ENCODE measurements around the gene TSEN54.
A peak's percentile ranks its signal among the peaks of the same experiment; 100 is the strongest.

TSEN54 gene

DNA sequence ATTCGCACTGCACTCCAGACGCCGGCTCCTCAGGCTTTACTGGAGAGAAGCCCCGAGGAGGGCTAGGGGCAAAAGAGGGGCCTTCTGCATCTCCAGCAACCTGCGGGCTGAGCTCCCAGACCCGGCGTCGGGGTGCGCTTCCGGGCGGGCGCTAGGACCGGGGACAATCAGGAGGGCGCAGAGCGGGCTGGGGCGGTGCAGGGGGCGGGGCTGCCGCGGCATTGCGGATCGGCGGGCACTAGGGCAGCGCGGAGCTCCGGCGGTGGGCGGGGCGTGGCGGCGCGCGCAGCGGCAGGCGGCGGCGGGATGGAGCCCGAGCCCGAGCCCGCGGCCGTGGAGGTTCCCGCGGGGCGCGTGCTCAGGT, at the start of gene TSEN54:
TSEN54 (plus strand) TSS at position 274 of the 364 bp plus-strand sequence; CDS start at position 307, 33 bp downstream.
- TF ChIP-seq, protein P1, sequence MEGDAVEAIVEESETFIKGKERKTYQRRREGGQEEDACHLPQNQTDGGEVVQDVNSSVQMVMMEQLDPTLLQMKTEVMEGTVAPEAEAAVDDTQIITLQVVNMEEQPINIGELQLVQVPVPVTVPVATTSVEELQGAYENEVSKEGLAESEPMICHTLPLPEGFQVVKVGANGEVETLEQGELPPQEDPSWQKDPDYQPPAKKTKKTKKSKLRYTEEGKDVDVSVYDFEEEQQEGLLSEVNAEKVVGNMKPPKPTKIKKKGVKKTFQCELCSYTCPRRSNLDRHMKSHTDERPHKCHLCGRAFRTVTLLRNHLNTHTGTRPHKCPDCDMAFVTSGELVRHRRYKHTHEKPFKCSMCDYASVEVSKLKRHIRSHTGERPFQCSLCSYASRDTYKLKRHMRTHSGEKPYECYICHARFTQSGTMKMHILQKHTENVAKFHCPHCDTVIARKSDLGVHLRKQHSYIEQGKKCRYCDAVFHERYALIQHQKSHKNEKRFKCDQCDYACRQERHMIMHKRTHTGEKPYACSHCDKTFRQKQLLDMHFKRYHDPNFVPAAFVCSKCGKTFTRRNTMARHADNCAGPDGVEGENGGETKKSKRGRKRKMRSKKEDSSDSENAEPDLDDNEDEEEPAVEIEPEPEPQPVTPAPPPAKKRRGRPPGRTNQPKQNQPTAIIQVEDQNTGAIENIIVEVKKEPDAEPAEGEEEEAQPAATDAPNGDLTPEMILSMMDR (IDR thresholded peaks at IDR 0.05; ENCODE audit: extremely low read depth, insufficient read depth, missing control alignments), result no peak
- in situ Hi-C loops (cut with MboI; ENCODE audit: low pct_unique_long_range_greater_than_20kb, low sequenced_read_pairs, unreplicated experiment), result no loop called here
- peak; percentile 100 for DNase-seq (ENCODE audit: low spot score)

GRCh38 chr17:75468291-75468754, 48.0 kb upstream of the TSEN54 start:
- in situ Hi-C loops (cut with MboI; ENCODE audit: low pct_unique_long_range_greater_than_20kb, low sequenced_read_pairs, unreplicated experiment), result no loop called here
- TF ChIP-seq, protein P1 (IDR thresholded peaks at IDR 0.05; ENCODE audit: extremely low read depth, insufficient read depth, missing control alignments), result no peak
- no peak for DNase-seq (ENCODE audit: low spot score)

- in situ Hi-C loops (cut with MboI; ENCODE audit: low pct_unique_long_range_greater_than_20kb, low sequenced_read_pairs, unreplicated experiment), result no loop called here
- TF ChIP-seq, protein P1 (IDR thresholded peaks at IDR 0.05; ENCODE audit: extremely low read depth, insufficient read depth, missing control alignments), result no peak
These were observed 47.5 kb upstream of the TSEN54 start for GRCh38 chr17:75468779-75469373.

GRCh38 chr17:75471207-75471606, 45.1 kb upstream of the TSEN54 start:
- in situ Hi-C loops (cut with MboI; ENCODE audit: low pct_unique_long_range_greater_than_20kb, low sequenced_read_pairs, unreplicated experiment), result no loop called here
- TF ChIP-seq, protein P1 (IDR thresholded peaks at IDR 0.05; ENCODE audit: extremely low read depth, insufficient read depth, missing control alignments), result no peak
- DNase-seq (ENCODE audit: low spot score), result no peak

More at GRCh38 chr17:75468779-75469373, 47.5 kb upstream of the TSEN54 start:
- no peak for DNase-seq (ENCODE audit: low spot score)

- TF ChIP-seq, protein P1 (IDR thresholded peaks at IDR 0.05; ENCODE audit: extremely low read depth, insufficient read depth, missing control alignments), result no peak
- in situ Hi-C loops (cut with MboI; ENCODE audit: low pct_unique_long_range_greater_than_20kb, low sequenced_read_pairs, unreplicated experiment), result no loop called here
- DNase-seq (ENCODE audit: low spot score), result no peak
These were observed 44.2 kb upstream of the TSEN54 start for GRCh38 chr17:75472119-75472518.

DNA sequence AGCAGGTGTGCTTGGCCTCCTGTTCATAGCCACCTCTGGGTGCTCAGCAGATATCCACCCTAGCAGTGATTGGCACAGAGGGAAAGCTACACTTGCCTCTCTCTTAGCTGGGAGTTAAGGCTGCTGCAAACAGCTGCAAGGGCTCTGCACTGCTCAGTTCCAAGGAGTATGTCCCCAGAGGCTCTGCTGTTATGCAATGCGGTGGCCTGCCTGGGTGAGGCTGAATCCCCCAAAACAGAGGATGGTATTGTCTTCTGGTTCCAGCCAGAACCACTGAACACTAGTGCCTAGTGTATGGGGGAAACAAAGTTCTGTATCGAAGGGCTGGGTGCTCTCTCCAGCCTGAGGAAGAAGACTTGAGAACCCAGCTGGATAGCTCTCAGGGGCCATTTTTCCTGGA, 43.1 kb upstream of the TSEN54 start:
- in situ Hi-C loops (cut with MboI; ENCODE audit: low pct_unique_long_range_greater_than_20kb, low sequenced_read_pairs, unreplicated experiment), result no loop called here
- TF ChIP-seq, protein P1 (IDR thresholded peaks at IDR 0.05; ENCODE audit: extremely low read depth, insufficient read depth, missing control alignments), result no peak
- no peak for DNase-seq (ENCODE audit: low spot score)

Measured in GM13977 (cell line).